Hepatocyte (in vitro differentiated cells): ENCODE results near the gene PPA2. TPM values are rescaled to one million over a fixed set of nuclear protein-coding genes. Genes with fewer than 3 reads are reported as not detected.
A peak's percentile ranks its signal among the peaks of the same experiment; 100 is the strongest.

ENCODE experiments used
- DNase-seq: peaks from one replicate; pipeline ENCODE4 v3.0.0-alpha.2; 2016; ENCODE audit warnings: low spot score
- H2AFZ ChIP-seq: fragments of 200-600 bp; sonication (generic); 2 replicates; pipeline ENCODE4 v1.6.0; 2016; ENCODE audit warnings: antibody characterized with exemption, mild to moderate bottlenecking
- H3K27ac ChIP-seq: fragments of 200-600 bp; sonication (generic); 2 replicates; pipeline ENCODE4 v1.5.1; 2016; ENCODE audit warnings: mild to moderate bottlenecking
- H3K27me3 ChIP-seq: fragments of 200-600 bp; sonication (generic); 2 replicates; pipeline ENCODE4 v1.6.1; 2016
- H3K36me3 ChIP-seq: fragments of 200-600 bp; sonication (generic); replicated peaks from 2 replicates; pipeline ENCODE4 v1.5.1; 2016; ENCODE audit warnings: low read depth; ENCODE audit not compliant: insufficient read depth
- H3K4me1 ChIP-seq: fragments of 200-600 bp; sonication (generic); 2 replicates; pipeline ENCODE4 v1.5.1; 2016; ENCODE audit warnings: mild to moderate bottlenecking, moderate library complexity; ENCODE audit not compliant: insufficient read depth
- H3K4me2 ChIP-seq: fragments of 200-600 bp; sonication (generic); 2 replicates; pipeline ENCODE4 v1.6.0; 2016
- H3K4me3 ChIP-seq: fragments of 200-600 bp; sonication (generic); 2 replicates; pipeline ENCODE4 v1.5.1; 2016; ENCODE audit warnings: mild to moderate bottlenecking
- H3K79me2 ChIP-seq: fragments of 200-600 bp; sonication (generic); 2 replicates; pipeline ENCODE4 v1.6.0; 2017; ENCODE audit warnings: mild to moderate bottlenecking
- H3K9me2 ChIP-seq: fragments of 200-600 bp; sonication (generic); replicated peaks from 2 replicates; pipeline ENCODE4 v1.6.0; 2017; ENCODE audit warnings: mild to moderate bottlenecking; ENCODE audit not compliant: insufficient read depth
- H3K9me3 ChIP-seq: fragments of 200-600 bp; sonication (generic); 2 replicates; pipeline ENCODE4 v1.5.1; 2016; ENCODE audit warnings: low read depth, mild to moderate bottlenecking
- H4K20me1 ChIP-seq: fragments of 200-600 bp; sonication (generic); 2 replicates; pipeline ENCODE4 v1.6.0; 2016; ENCODE audit warnings: mild to moderate bottlenecking; ENCODE audit not compliant: insufficient read depth, poor library complexity, severe bottlenecking
- CTCF ChIP-seq: fragments of 200-600 bp; sonication (generic); IDR thresholded peaks from 2 replicates; pipeline ENCODE4 v1.5.1; 2016; ENCODE audit warnings: antibody characterized with exemption, mild to moderate bottlenecking; ENCODE audit not compliant: poor library complexity
- EZH2 ChIP-seq: fragments of 200-600 bp; sonication (generic); IDR thresholded peaks from 2 replicates; pipeline ENCODE4 v1.6.1; 2016; ENCODE audit warnings: antibody characterized with exemption, mild to moderate bottlenecking, borderline replicate concordance
- EZH2phosphoT487 ChIP-seq: fragments of 200-600 bp; sonication (generic); IDR thresholded peaks from one replicate; pipeline ENCODE4 v1.6.1; 2018; ENCODE audit warnings: antibody characterized with exemption, mild to moderate bottlenecking, low read depth, moderate library complexity; ENCODE audit not compliant: unreplicated experiment, severe bottlenecking
- WGBS: methylation state at CpG from one replicate; pipeline ENCODE4 v1.1.6; 2016; ENCODE audit warnings: low lambda C conversion rate; ENCODE audit errors: missing lambda C conversion rate; 5-methylcytosine and 5-hydroxymethylcytosine counted together
- polyA plus RNA-seq: library from polyadenylated mRNA; unstranded; fragments of >200 nt; fragmentation: Nextera tagmentation; extraction: Ambion mirVana; gene quantifications from 2 replicates; pipeline ENCODE4 v1.2.1, GENCODE V29; 2016
- total RNA-seq: library from RNA; depleted of rRNA; stranded (reverse); fragments of >200 nt; gene quantifications from 2 replicates; pipeline ENCODE4 v1.2.3, GENCODE V29; 2014

PPA2 gene
- total RNA-seq (102 and 119 TPM in 2 replicates), polyA plus RNA-seq (117 and 122 TPM in 2 replicates)

GRCh38 chr4:105473324-105474098 is at the start of gene PPA2:
TSS of gene PPA2 (minus strand) at chr4:105474062. CDS start at chr4:105474050, 12 bp downstream.
- H3K4me3 ChIP-seq: peak within 1 kb of the TSS; percentile 78
- TF ChIP-seq EZH2 (no peak), EZH2phosphoT487 (no peak), CTCF (no peak)
- no peaks in the 10 kb centered on the region for H3K36me3 ChIP-seq
- H3K27me3 ChIP-seq: no peaks in the 10 kb centered on the region
- H3K27ac ChIP-seq: peak within 1 kb of the TSS; percentile 98
- peaks cover 14% of the 10 kb centered on the region for H4K20me1 ChIP-seq
- H3K9me3 ChIP-seq: no peaks in the 10 kb centered on the region
- peak; percentile 92 for DNase-seq
- no peaks in the 10 kb centered on the region for H3K9me2 ChIP-seq
- H3K4me1 ChIP-seq: peaks cover 11% of the 10 kb centered on the region
- peak within 1 kb of the TSS; percentile 88 for H2AFZ ChIP-seq
- H3K4me2 ChIP-seq: peak within 1 kb of the TSS; percentile 81
- H3K79me2 ChIP-seq: peaks cover 41% of the 10 kb centered on the region
- WGBS: 1% methylated on average over 58 of the region's 72 CpGs

GRCh38 chr4:105520819-105521790 is 47.2 kb upstream of the PPA2 start:
- WGBS: 12% methylated on average over 3 of the region's 3 CpGs
- no peak overlapping the region for H3K4me3 ChIP-seq
- no peaks in the 10 kb centered on the region for H3K36me3 ChIP-seq
- H3K4me2 ChIP-seq: no peak overlapping the region
- no peak overlapping the region for H2AFZ ChIP-seq
- peak; percentile 63 for DNase-seq
- no peak overlapping the region for H3K27ac ChIP-seq
- H3K9me2 ChIP-seq: no peaks in the 10 kb centered on the region
- H3K4me1 ChIP-seq: no peaks in the 10 kb centered on the region
- no peaks in the 10 kb centered on the region for H4K20me1 ChIP-seq
- TF ChIP-seq EZH2: no peak
- TF ChIP-seq CTCF: peak; percentile 74
- no peaks in the 10 kb centered on the region for H3K79me2 ChIP-seq
- no peaks in the 10 kb centered on the region for H3K9me3 ChIP-seq
- no peaks in the 10 kb centered on the region for H3K27me3 ChIP-seq

GRCh38 chr4:105510245-105510644 is 36.4 kb upstream of the PPA2 start:
- no peaks in the 10 kb centered on the region for H3K79me2 ChIP-seq
- no peak overlapping the region for H3K27ac ChIP-seq
- no peaks in the 10 kb centered on the region for H3K36me3 ChIP-seq
- H3K4me3 ChIP-seq: no peak overlapping the region
- H3K4me1 ChIP-seq: no peaks in the 10 kb centered on the region
- no peaks in the 10 kb centered on the region for H4K20me1 ChIP-seq
- H3K9me2 ChIP-seq: no peaks in the 10 kb centered on the region
- no peaks in the 10 kb centered on the region for H3K9me3 ChIP-seq
- 75% methylated on average over 2 of the region's 2 CpGs for WGBS
- no peaks in the 10 kb centered on the region for H3K27me3 ChIP-seq
- H2AFZ ChIP-seq: no peak overlapping the region
- H3K4me2 ChIP-seq: no peak overlapping the region
- TF ChIP-seq EZH2 (no peak), CTCF (no peak), EZH2phosphoT487 (no peak)
- no peak for DNase-seq
